Panc1 (cell line): ENCODE measurements around the gene CENPP. TPM values are rescaled to one million over a fixed set of nuclear protein-coding genes. Genes with fewer than 3 reads are reported as not detected.

Source experiments
- ATAC-seq: fragments of 200-7000 bp; cut with Tn5 transposase; 2 replicates; pipeline ENCODE4 v1.9.1; 2020; ENCODE audit warnings: mild to moderate bottlenecking, moderate library complexity
- BruUV-seq: library from RNA; stranded (reverse); fragments of 400-500 nt; replicated peaks from 2 replicates; lab custom pipeline; 2021; lab: Mats Ljungman, UMichigan
- CTCF ChIA-PET: fragments of 300-600 bp; sonication (Branson Sonifier 250); formaldehyde crosslinking; loops from one replicate; lab custom pipeline; 2022; ENCODE audit warnings: antibody characterized with exemption; lab: Charles Lee
- POLR2A ChIA-PET: fragments of 300-600 bp; sonication (Branson Sonifier 250); formaldehyde crosslinking; loops from one replicate; lab custom pipeline; 2022; ENCODE audit warnings: antibody characterized with exemption; lab: Charles Lee
- DNase-seq: peaks from one replicate; pipeline ENCODE4 v3.0.0-alpha.2; 2010; ENCODE audit warnings: low read depth, low spot score
- H3K27ac ChIP-seq: 2 replicates; pipeline ENCODE4 v1.5.1; 2011; ENCODE audit warnings: mild to moderate bottlenecking, low read length, inconsistent platforms
- H3K27me3 ChIP-seq: fragments of 200-500 bp; sonication (Bioruptor generic); 2 replicates; pipeline ENCODE4 v1.6.0; 2014; ENCODE audit warnings: low read length, inconsistent platforms; ENCODE audit not compliant: control insufficient read depth, insufficient read depth
- H3K36me3 ChIP-seq: fragments of 200-500 bp; sonication (Bioruptor generic); 2 replicates; pipeline ENCODE4 v1.5.1; 2014; ENCODE audit warnings: inconsistent platforms, mild to moderate bottlenecking, low read length, moderate library complexity; ENCODE audit not compliant: control insufficient read depth, insufficient read depth
- H3K4me1 ChIP-seq: 2 replicates; pipeline ENCODE4 v1.5.1; 2011; ENCODE audit warnings: inconsistent platforms, mild to moderate bottlenecking, low read length, moderate library complexity; ENCODE audit not compliant: control insufficient read depth, insufficient read depth
- H3K4me3 ChIP-seq, 2 experiments: 2 replicates each; pipeline ENCODE4 v1.5.1; 2011 to 2012; ENCODE audit warnings: low read depth in 2 of 2, low read length in 2 of 2, mild to moderate bottlenecking in 2 of 2, inconsistent platforms in 1 of 2, moderate library complexity in 1 of 2
- H3K9me3 ChIP-seq: fragments of 200-500 bp; sonication (Bioruptor generic); 2 replicates; pipeline ENCODE4 v1.5.1; 2014; ENCODE audit warnings: low read depth, mild to moderate bottlenecking, inconsistent platforms, low read length, moderate library complexity; ENCODE audit not compliant: control insufficient read depth, insufficient read depth
- CTCF ChIP-seq: fragments of 450-650 bp; IDR thresholded peaks from 2 replicates; pipeline ENCODE4 v1.5.1; 2017; ENCODE audit warnings: mild to moderate bottlenecking
- POLR2AphosphoS5 ChIP-seq: IDR thresholded peaks from 2 replicates; pipeline ENCODE4 v1.6.1; 2012; ENCODE audit warnings: mild to moderate bottlenecking, low read depth, low read length, moderate library complexity
- REST ChIP-seq, 2 experiments: IDR thresholded peaks; 2 replicates each; pipeline ENCODE4 v1.6.1; 2011 to 2012; ENCODE audit warnings: low read depth in 2 of 2, control low read depth in 1 of 2, low read length in 1 of 2, mild to moderate bottlenecking in 1 of 2, moderate library complexity in 1 of 2; ENCODE audit not compliant: insufficient read depth in 1 of 2
- SIN3A ChIP-seq: IDR thresholded peaks from 2 replicates; pipeline ENCODE4 v1.6.1; 2012; ENCODE audit warnings: low read depth, mild to moderate bottlenecking, low read length, moderate library complexity, borderline replicate concordance; ENCODE audit not compliant: insufficient read depth
- TCF7L2 ChIP-seq: IDR thresholded peaks from 2 replicates; pipeline ENCODE4 v1.6.1; 2011; ENCODE audit warnings: mild to moderate bottlenecking, low read depth, low read length, inconsistent platforms
- in situ Hi-C: cut with HindIII; loops from 2 replicates; pipeline ENCODE4 v1.10.0; 2016; ENCODE audit warnings: low sequenced_read_pairs, low pct_unique_long_range_greater_than_20kb
- intact Hi-C: fragments of 100-400 bp; cut with micrococcal nuclease; formaldehyde crosslinking; loops from one replicate; pipeline ENCODE4 v1.10.0; 2022; ENCODE audit not compliant: unreplicated experiment
- total RNA-seq: library from RNA; stranded (reverse); gene quantifications from one replicate; pipeline ENCODE4 v1.2.1, GENCODE V29; 2021; ENCODE audit not compliant: unreplicated experiment

Gene CENPP
- total RNA-seq, 1 experiment from 2014 or later, result 6.7 TPM

- TF ChIP-seq CTCF (no peak), TCF7L2 (no peak)
- Histone ChIP-seq H3K4me3 (no peak overlapping the region), H3K9me3 (no peaks in the 10 kb centered on the region), H3K27me3 (no peaks in the 10 kb centered on the region), H3K36me3 (no peaks in the 10 kb centered on the region), H3K27ac (no peak overlapping the region), H3K4me1 (no peaks in the 10 kb centered on the region)
- ATAC-seq (no peak), DNase-seq (no peak)
- intact Hi-C loops, result no loop called here
- in situ Hi-C loops, result no loop called here
- BruUV-seq, result no TSS peak
- CTCF ChIA-PET, result interaction anchor here (0.7 kb wide), 1 partner anchor 324 kb away, joined by 8 read pairs; no protein-coding TSS in a partner anchor
- POLR2A ChIA-PET, result interaction anchor here (0.5 kb wide), 1 partner anchor 336 kb away, joined by 8 read pairs; no protein-coding TSS in a partner anchor
Measured at GRCh38 chr9:92652461-92652860, 326.7 kb downstream of the CENPP start.

GRCh38 chr9:92654481-92655301 lies 328.9 kb downstream of the CENPP start:
- no peak for ATAC-seq
- BruUV-seq, result no TSS peak

GRCh38 chr9:92655366-92655765 lies 329.6 kb downstream of the CENPP start:
- H3K27ac ChIP-seq, result no peak overlapping the region
- intact Hi-C loops, result no loop called here
- H3K9me3 ChIP-seq, result no peaks in the 10 kb centered on the region
- DNase-seq, result no peak
- POLR2A ChIA-PET, result no interaction called here
- TF ChIP-seq CTCF (no peak), REST (IDR thresholded peaks at IDR 0.05; ENCODE audit: insufficient read depth in 1 of 2, low read depth in 2 of 2, low read length in 1 of 2) (no peak), TCF7L2 (no peak), POLR2AphosphoS5 (no peak), SIN3A (no peak)
- in situ Hi-C loops, result no loop called here
- H3K4me1 ChIP-seq, result no peaks in the 10 kb centered on the region
- H3K27me3 ChIP-seq, result no peaks in the 10 kb centered on the region
- no TSS peak for BruUV-seq
- no peak overlapping the region for H3K4me3 ChIP-seq
- ATAC-seq, result no peak
- H3K36me3 ChIP-seq, result no peaks in the 10 kb centered on the region
- CTCF ChIA-PET, result no interaction called here

More at GRCh38 chr9:92654481-92655301, 328.9 kb downstream of the CENPP start:
- Histone ChIP-seq H3K9me3 (no peaks in the 10 kb centered on the region), H3K27ac (no peak overlapping the region), H3K4me3 (no peak overlapping the region), H3K36me3 (no peaks in the 10 kb centered on the region), H3K4me1 (no peaks in the 10 kb centered on the region), H3K27me3 (no peaks in the 10 kb centered on the region)
- ChIA-PET CTCF (no interaction called here), POLR2A (no interaction called here)
- in situ Hi-C loops, result no loop called here
- intact Hi-C loops, result no loop called here
- no peak for DNase-seq
- TF ChIP-seq SIN3A, result no peak
- TF ChIP-seq TCF7L2, result no peak
- TF ChIP-seq CTCF, result no peak
